Thoracic aorta (tissue), 2 donors: Measurements from ENCODE around the gene SF1. TPM values are rescaled to one million over a fixed set of nuclear protein-coding genes. Genes with fewer than 3 reads are reported as not detected.

Experiments
- ATAC-seq: fragments of 150-250 bp; one replicate; pipeline ENCODE4 v1.8.0; 2017; ENCODE audit warnings: low read depth; ENCODE audit not compliant: insufficient number of reproducible peaks, low FRiP score
- DNase-seq: peaks from one replicate; pipeline ENCODE4 v3.0.0-alpha.2; 2020; ENCODE audit warnings: low spot score
- H3K27ac ChIP-seq, 2 donors: fragments of 200-600 bp; sonication (generic); 1 replicate in 1 of 2; 2 replicates in 1 of 2; pipeline ENCODE4 v1.5.1; 2016; ENCODE audit warnings: mild to moderate bottlenecking in 2 of 2, moderate library complexity in 2 of 2
- H3K27me3 ChIP-seq: fragments of 200-600 bp; sonication (generic); replicated peaks from 2 replicates; pipeline ENCODE4 v1.6.0; 2016; ENCODE audit warnings: mild to moderate bottlenecking; ENCODE audit not compliant: insufficient read depth
- H3K36me3 ChIP-seq: fragments of 200-600 bp; sonication (generic); one replicate; pipeline ENCODE4 v1.5.1; 2016
- H3K4me1 ChIP-seq, 2 donors: fragments of 200-600 bp; sonication (generic); 1 replicate in 1 of 2; 2 replicates in 1 of 2; pipeline versions ENCODE4 v1.5.1 to v1.6.0; 2016; ENCODE audit warnings: low read depth in 2 of 2, mild to moderate bottlenecking in 1 of 2; ENCODE audit not compliant: control insufficient read depth in 1 of 2
- H3K4me3 ChIP-seq: fragments of 200-600 bp; sonication (generic); 2 replicates; pipeline ENCODE4 v1.5.1; 2016; ENCODE audit warnings: mild to moderate bottlenecking
- H3K9me3 ChIP-seq: fragments of 200-600 bp; sonication (generic); 2 replicates; pipeline ENCODE4 v1.5.1; 2016
- CTCF ChIP-seq: fragments of 200-600 bp; sonication (generic); IDR thresholded peaks from one replicate; pipeline ENCODE4 v1.5.1; 2019; ENCODE audit warnings: antibody characterized with exemption
- total RNA-seq, 2 donors: library from RNA; depleted of rRNA; stranded (reverse); fragments of >200 nt; gene quantifications; one replicate each; pipeline versions ENCODE4 v1.1.0 to v1.2.3, GENCODE V29; 2016

Gene SF1, protein sequence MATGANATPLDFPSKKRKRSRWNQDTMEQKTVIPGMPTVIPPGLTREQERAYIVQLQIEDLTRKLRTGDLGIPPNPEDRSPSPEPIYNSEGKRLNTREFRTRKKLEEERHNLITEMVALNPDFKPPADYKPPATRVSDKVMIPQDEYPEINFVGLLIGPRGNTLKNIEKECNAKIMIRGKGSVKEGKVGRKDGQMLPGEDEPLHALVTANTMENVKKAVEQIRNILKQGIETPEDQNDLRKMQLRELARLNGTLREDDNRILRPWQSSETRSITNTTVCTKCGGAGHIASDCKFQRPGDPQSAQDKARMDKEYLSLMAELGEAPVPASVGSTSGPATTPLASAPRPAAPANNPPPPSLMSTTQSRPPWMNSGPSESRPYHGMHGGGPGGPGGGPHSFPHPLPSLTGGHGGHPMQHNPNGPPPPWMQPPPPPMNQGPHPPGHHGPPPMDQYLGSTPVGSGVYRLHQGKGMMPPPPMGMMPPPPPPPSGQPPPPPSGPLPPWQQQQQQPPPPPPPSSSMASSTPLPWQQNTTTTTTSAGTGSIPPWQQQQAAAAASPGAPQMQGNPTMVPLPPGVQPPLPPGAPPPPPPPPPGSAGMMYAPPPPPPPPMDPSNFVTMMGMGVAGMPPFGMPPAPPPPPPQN
- total RNA-seq: 100 to 1,000 TPM; 250 to 512 TPM

DNA sequence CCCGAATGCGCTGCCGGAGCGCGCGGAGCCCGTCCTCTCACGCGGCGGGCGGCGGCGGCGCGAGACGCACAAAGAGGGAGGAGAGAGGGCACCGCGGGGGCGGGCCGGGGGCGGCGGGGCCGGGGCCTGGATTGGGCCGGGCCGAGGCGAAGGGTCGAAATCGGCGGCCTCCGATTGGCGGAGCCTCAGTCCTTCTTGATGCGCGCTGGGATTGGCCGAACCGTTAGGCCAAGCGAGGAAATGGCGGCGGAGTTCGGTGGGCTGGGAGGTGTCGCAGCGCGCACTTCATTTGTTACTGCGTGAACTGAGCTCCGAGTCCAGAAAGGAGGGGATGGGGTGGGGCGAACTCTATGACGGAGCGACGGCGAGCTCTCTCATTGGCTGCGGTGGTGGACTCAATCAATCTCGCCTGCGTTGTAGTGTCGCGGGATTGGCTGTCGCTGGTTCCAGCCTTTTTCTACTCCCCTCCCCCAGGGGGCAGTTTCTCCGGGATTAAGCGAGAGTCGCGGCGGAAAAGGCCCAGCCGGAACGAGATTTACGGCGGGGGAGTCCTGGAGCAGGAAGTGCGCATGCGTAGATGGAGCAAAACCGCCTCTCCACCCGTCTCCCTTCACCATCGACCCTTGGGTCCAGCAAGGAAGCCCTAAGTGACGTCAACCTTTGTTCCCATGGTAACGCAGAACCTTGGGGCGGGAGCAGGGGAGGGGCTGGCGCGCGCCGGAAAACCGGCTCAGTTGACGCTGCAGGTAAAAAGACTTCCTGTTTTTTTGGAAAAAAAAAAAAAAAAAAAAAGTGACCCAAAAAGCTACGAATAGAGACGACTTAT lies at the start of gene SF1:
TSS of gene SF1 (minus strand) at position 70 of the 826 bp plus-strand sequence. CDS start 150 bp downstream, outside the sequence.
- Histone ChIP-seq H3K36me3 (peaks cover 25% of the 10 kb centered on the region), H3K4me3 (peak within 1 kb of the TSS; percentile 96), H3K27me3 (no peaks in the 10 kb centered on the region), H3K9me3 (no peaks in the 10 kb centered on the region), H3K4me1 (peaks cover 31 to 36% of the 10 kb centered on the region in 2 donors), H3K27ac (peak within 1 kb of the TSS; percentile 99 to 100)
- peak; percentile 98 for DNase-seq
- ATAC-seq: peak; percentile 92
- no peak for TF ChIP-seq CTCF

GRCh38 chr11:64827451-64827839 lies 49.1 kb upstream of the SF1 start:
- ATAC-seq (no peak), DNase-seq (no peak)
- Histone ChIP-seq H3K27ac (no peak overlapping the region), H3K27me3 (no peaks in the 10 kb centered on the region), H3K4me1 (no peaks in the 10 kb centered on the region), H3K9me3 (no peaks in the 10 kb centered on the region), H3K4me3 (no peak overlapping the region), H3K36me3 (no peaks in the 10 kb centered on the region)
- no peak for TF ChIP-seq CTCF

DNA sequence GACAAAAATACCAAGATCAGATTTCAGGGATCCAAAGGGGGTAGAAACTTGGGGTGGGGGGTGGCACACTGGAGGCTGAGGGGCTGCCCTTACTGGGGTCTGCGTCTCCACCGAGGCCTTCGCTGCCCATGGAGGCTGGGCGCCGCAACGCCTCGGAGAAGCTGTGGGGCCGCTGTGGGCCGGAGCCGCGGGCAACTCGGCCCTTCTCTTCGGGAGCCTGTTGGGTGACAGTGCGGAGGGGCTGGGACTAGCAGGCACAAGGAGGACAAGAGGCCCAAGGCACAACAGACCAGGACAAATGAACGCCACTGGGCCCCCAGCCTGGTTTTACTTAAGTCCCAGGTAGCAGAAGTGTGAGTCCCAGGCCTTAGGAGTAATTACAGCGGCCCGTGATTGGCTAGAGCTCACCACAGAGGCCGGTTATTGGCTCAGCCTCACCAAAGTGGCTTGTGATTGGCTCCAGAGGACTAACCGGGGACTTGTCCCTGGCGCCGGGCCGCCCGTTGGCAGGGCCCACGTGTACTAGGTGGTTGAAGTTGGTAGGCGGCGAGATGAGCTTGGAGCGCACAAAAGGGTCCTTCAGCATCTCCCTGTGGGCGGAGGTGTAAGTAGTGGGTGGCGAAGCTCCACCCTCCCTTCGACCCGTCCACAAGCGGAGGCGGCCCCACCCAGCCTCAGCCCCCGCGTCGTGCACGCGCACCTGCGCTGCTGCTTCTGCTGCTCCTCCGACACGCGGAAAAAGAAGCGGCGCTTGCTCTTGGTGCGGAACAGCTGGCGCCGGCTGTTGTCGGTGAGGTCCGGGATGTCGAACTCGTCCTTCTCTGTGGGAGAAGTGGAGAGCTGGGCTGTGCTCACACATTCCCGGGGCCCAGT lies 48.5 kb upstream of the SF1 start:
- TF ChIP-seq CTCF: no peak
- no peak for ATAC-seq
- Histone ChIP-seq H3K4me3 (no peak overlapping the region), H3K4me1 (no peaks in the 10 kb centered on the region), H3K9me3 (no peaks in the 10 kb centered on the region), H3K27ac (no peak overlapping the region), H3K27me3 (no peaks in the 10 kb centered on the region), H3K36me3 (no peaks in the 10 kb centered on the region)
- DNase-seq: no peak

GRCh38 chr11:64826062-64826461 lies 47.7 kb upstream of the SF1 start:
- no peaks in the 10 kb centered on the region for H3K27me3 ChIP-seq
- H3K36me3 ChIP-seq: no peaks in the 10 kb centered on the region
- no peak for TF ChIP-seq CTCF
- no peak for DNase-seq
- H3K4me3 ChIP-seq: no peak overlapping the region
- no peak overlapping the region for H3K27ac ChIP-seq
- H3K9me3 ChIP-seq: no peaks in the 10 kb centered on the region
- ATAC-seq: no peak
- no peaks in the 10 kb centered on the region for H3K4me1 ChIP-seq
